Right ventricle myocardium superior (tissue), 1 donor: ENCODE measurements around the gene ARRDC4. TPM values are rescaled to one million over a fixed set of nuclear protein-coding genes. Genes with fewer than 3 reads are reported as not detected.

Experiments used
- ATAC-seq: fragments of 200-7000 bp; cut with Tn5 transposase; one replicate; pipeline ENCODE4 v1.9.1; 2020; ENCODE audit warnings: mild to moderate bottlenecking; ENCODE audit not compliant: poor library complexity
- DNase-seq: peaks from one replicate; pipeline ENCODE4 v3.0.0-alpha.2; 2020
- intact Hi-C: fragments of 100-400 bp; cut with DNase I; formaldehyde crosslinking; loops from one replicate; pipeline ENCODE4 v1.11.2; 2022
- total RNA-seq: library from RNA; stranded (reverse); fragmentation: NEBNext Ultra II Directional; extraction: Animal tissue kit (Norgen Biotek cat#: 25700); gene quantifications from one replicate; pipeline ENCODE4 v1.2.1, GENCODE V29; 2021
- donor health status: DM: no; HTN: yes; CAD: no; lungs with severe emphysema.

The ARRDC4 gene
- total RNA-seq, 1 donor from 2014 or later, result 15.0 TPM

GRCh38 chr15:98017150-98017964, 56.9 kb downstream of the ARRDC4 start:
- ATAC-seq, result no peak
- no peak for DNase-seq
- intact Hi-C loops, result no loop called here

- ATAC-seq (no peak), DNase-seq (no peak)
- intact Hi-C loops, result no loop called here
Observed at GRCh38 chr15:98018761-98019351, 58.4 kb downstream of the ARRDC4 start.
